ENCODE measurements around the gene TRIM71.
"Not testable (repeated sequence)": the region's sequence is repeated elsewhere in the genome, so short reads cannot be mapped to it uniquely, and the experiment has no call there.

TRIM71 gene

GRCh38 chr3:32844322-32844654 is 26.5 kb downstream of the TRIM71 start:
- no peak for DNase-seq

DNA sequence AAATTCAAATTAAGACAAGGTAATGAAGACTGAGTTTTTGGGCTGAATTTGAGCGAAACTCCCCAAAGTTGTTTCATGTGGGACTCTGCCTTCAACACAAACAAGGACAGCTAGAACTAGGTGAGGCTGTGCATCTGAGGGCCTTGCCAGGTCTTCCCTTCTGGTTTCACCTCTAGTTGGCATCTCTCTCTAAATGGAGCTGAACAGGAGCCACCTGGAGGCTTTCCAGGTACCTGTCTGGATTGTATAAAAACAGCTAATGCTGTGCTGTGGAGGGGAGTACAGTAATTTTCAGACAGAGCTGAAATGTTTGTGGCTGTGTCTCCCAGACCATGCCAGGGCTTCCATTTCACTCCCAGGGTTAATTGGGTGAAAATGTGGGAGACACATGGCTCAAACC is 27.1 kb downstream of the TRIM71 start:
- no peak for DNase-seq

DNA sequence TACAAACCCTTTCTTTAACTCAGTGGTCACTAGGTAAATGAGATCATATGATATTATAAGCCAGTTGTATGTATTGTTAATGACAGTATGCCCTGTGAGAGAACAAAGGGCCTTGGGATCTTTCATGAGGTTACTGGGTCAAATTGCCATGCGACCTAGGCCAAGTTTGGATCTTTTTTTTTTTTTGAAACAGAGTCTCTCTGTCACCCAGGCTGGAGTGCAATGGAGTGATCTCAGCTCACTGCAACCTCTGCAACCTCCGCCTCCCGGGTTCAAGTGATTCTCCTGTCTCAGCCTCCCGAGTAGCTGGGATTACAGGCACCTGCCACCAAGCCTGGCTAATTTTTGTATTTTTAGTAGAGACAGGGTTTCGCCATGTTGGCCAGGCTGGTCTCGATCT is 27.7 kb downstream of the TRIM71 start:
- not testable (repeated sequence) for DNase-seq

- DNase-seq: not testable (repeated sequence)
Measured at GRCh38 chr3:32847045-32847444, 29.2 kb downstream of the TRIM71 start.

- no peak for DNase-seq
Measured at GRCh38 chr3:32847528-32847927, 29.7 kb downstream of the TRIM71 start.

DNA sequence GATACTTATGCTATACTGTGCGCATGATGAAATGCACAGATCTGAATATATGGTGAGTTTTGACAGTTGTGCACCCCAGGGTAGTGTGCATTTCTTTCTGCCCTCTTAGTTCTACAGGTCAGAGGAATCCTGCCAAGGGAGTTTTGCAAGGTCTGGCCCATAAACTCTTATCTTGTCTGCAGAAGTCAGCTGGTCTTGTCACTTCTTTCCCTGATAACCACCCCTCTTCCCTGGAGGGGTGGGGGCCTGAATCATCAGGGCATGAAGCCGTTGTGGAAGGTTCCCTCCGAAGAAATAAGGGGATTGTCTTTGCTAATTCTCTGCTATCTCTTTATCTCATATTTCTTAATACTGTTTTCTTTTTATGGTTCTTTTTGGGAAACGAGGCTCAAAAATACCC is 30.4 kb downstream of the TRIM71 start:
- no peak for DNase-seq

DNA sequence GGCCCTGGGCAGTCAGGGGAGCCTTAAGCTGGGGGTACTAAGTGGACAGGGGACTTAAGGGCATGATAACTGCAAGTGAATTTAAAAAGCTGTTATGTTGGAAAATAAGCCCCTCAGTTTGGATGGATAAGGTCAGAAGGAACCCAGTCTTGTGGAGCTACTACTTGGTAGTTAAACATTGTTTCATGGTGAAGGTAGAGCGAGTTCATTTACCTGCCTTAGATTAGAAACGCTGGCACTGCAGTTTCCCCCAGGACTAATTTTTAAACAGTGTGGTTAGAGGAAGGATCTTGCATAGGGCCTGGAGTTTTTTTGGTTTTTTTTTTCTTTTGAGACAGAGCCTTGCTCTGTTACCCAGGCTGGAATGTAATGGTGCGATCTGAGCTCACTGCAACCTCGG is 31.2 kb downstream of the TRIM71 start:
- DNase-seq: no peak

DNA sequence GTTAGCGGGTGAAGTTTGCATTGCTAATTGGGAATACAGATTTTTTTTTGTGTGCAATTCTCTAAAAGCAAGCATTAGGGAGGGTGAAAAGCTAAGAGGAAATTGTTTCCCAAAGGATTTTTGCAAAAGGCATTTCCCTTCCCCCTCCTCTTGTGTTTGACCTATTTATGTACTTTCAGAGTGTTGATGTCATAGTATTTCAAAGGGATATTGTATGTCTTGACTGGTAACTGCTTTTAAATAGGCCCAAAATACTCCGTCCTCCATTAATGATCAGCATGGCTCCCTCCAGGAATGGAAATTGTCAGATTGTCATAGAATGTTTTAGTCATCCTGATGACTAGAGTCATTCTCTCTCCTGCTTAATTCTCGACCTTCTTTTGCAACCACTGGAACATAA is 32.4 kb downstream of the TRIM71 start:
- no peak for DNase-seq

DNA sequence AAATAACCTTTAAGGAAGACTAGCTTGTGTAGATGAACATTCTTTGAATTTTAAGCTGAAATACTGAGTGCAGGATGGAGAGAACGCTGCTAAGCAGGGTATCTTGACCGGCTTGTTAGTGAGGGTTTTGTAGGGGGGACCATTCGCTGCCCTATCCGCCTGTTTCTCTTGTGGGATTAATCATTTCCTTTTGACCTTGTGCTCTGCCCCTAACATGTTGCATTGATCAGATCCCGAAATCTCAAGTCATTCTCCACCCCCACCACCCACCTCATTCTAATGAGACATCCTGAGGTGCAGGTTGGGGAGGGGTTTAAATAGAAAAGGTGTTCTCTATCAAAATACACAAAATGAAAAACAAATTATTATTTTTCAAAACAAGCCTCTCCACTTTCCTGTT is 32.8 kb downstream of the TRIM71 start:
- no peak for DNase-seq

DNA sequence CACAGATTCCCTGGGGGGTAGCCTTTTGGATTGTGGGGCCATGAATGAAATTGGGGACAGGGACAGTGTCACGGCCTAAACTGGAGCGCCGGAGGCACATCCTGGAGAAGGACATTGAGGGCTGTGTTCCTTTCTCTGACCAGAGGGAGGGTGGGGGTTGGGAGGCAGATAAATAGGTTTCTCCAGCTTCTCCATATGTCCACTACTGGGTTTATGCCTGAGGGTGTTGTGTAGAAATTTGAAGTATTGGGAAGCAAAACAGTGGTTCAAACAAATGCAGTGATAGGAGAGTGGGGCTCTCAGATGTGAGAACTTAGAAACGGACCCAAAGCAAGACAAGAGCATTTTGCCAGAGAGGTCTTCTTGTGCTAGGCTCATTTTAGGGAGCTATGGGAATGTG is 34.3 kb downstream of the TRIM71 start:
- DNase-seq: no peak

DNA sequence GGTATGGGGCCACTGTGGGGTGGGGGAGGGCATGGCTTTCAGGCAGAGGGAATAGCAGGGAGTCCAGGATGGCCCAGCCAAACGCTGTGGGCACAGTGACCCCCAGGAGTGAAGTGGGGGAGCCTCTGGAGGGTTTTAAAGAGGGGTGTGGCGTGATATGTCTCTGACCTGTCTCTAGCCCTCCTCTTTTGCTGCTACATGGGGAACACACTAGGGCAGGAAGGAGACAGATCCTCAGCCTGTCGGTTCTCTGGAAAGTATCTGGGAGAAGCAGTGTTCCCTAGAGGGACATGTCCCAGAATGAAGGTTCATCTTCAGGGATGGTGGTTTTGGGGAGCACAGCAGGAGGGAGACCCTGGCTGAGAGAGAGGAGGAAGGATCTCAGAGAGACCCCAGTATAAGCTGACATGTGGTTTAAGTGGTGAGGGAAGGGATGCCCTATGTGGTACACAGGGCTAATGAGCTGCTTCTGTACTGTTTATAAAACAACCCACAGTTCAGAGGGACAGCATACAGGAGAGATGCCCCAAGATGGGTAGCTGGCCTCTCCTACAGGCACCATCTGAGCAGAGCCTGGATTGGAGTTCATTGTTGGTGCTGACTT is 37.7 kb downstream of the TRIM71 start:
- DNase-seq: no peak

- DNase-seq: no peak
Measured at GRCh38 chr3:32856355-32856889, 38.6 kb downstream of the TRIM71 start.

GRCh38 chr3:32856901-32857507 is 39.2 kb downstream of the TRIM71 start:
- no peak for DNase-seq

GRCh38 chr3:32857921-32858320 is 40.1 kb downstream of the TRIM71 start:
- DNase-seq: no peak

DNA sequence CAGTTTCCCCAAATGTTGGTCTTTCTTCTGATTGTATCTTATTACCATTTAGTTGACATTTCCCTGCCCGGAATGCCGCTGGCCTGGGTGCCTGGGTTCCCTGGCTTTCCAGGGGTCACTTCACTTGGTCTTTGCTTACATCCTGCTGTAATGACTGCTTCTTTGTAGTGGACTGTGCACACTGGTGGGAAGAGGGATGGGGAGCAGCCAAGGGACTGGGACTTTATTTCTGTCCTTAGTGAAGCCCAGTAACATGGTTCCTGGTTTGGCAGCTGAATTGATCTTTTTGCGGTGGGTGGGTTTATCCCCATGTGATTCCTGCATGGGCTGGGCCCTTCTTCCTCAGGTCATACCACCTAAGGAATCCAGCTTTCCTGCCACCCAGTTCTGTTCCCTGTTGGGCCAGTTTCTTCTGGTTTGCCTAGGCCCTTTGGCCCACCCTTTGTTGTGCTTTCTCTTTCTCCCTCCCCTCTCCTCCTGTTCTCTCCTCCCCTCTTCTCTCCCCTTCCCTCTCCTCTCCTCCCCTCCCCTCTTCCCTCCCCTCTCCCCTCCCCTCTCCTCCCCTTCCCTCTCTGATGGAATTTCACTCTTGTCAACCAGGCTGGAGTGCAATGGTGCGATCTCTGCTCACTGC is 41.9 kb downstream of the TRIM71 start:
- no peak for DNase-seq

GRCh38 chr3:32860499-32860898 is 42.7 kb downstream of the TRIM71 start:
- no peak for DNase-seq

DNA sequence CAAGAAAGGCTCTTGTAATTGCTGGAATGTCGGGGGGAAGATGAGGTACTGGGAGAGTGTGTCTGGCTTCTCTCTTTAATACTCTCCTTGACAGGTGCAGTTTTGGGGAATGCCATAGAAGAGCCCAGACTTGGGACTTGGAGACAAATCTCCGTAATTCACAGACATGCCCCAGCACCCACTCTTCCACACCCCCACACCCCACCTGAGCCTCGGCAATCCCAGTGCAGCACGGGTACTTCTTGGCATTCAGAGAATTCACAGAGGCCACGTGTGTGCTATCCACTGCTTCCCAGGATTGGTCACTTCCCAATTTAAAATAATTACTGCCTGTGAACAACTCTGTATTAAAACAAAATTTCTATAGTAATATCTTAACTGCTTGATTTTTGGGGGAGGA is 43.9 kb downstream of the TRIM71 start:
- no peak for DNase-seq

DNA sequence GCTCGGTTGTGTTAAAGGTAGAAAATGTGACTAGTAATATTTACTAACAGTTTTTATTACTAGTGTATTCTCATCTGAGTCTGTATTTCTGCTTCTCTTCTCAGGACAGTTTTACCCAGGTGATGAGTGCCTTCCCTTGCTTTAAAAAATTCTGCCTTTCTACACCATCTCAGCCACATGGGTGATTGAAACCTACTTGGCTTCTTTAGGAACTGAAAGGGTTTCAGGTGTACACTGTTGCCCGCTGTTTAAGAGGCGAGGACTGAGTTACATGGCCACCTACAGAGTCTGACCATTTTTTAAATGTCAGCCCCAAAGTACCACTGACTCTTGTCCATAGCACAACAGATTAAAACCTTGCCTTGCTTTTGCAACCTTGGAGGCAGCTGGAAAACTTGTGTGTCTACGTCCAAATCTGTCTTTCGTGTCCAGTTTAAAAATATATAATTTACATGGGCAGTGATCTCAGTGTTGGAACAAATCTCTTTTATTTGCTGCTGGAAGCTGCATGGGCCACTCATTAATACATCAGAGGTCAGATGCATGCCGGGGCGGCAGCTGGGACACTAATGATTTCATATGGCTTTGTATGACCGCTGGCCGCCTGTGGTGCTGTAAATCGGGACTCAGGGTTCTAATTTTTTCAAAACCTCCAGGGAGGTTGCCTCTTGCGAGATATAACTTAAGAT is 44.6 kb downstream of the TRIM71 start:
- DNase-seq: no peak

DNA sequence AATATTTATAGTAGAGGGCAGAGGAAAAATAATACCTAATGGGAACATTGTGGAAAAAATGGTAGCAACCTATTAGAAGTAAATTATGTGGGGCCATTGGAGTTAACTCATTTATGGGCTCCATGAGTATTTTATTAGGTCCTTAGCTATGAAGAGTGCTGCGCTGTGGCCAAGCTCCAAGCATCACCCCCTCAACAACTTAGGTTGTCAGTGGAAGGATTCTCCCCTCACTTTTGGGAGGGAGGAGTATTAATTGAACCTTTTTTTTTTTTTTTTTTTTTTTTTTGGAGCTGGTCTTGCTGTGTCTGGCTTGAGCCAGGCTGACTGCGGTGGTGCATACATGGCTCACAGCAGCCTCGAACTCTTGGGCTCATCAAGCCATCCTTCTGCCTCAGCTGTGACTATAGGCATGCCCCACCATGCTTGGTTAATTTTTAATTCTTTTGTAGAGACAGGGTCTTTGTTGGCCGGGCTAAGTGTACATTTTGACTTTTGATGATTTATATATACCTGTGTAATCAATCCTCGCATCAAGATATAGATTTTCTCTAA is 45.2 kb downstream of the TRIM71 start:
- DNase-seq: no peak

- no peak for DNase-seq
Measured at GRCh38 chr3:32865383-32865782, 47.6 kb downstream of the TRIM71 start.

- no peak for DNase-seq
Measured at GRCh38 chr3:32866533-32866932, 48.7 kb downstream of the TRIM71 start.

DNA sequence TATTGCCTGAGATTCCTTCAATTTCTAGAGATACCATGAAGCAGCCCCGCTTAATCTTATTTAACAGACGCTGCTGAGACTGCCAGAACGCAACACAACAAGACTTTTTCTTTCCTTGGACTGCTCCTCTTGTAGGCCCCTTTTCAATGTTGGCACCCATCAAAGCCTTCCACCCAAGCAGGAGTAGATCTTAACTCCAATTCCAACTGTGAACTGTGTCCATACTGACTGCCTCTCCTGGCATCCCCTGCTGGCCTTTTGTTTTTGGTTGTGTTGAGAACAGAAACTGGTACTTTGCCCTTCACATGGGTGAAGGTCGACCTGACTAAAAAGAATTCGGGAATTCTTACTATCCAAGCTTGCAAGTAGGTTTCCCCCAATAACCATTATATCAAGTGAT is 50.2 kb downstream of the TRIM71 start:
- no peak for DNase-seq

- no peak for DNase-seq
Measured at GRCh38 chr3:32868719-32869512, 51.1 kb downstream of the TRIM71 start.

Data from CD4-positive, alpha-beta T cell treated with Interleukin-1 beta for 1 hour (primary cell).